ENCODE measurements around the gene ANKRD29. TPM values are rescaled to one million over a fixed set of nuclear protein-coding genes. Genes with fewer than 3 reads are reported as not detected.

Gene ANKRD29
- total and polyA plus RNA-seq, 2 experiments from 2014 or later = 6.6 to 36.6 TPM

- no peaks in the 10 kb centered on the region; the same call in 1 of the 2 replicates for H3F3A ChIP-seq (replicated peaks; ENCODE audit: low read depth)
- Mint-ChIP-seq H3K36me3 (ENCODE audit: low read depth) (peaks cover 3% of the 10 kb centered on the region; the same call in 1 of the 3 replicates), H3K27ac (no peak overlapping the region), H3K4me3 (no peak overlapping the region), H3K9me3 (no peaks in the 10 kb centered on the region; the same call in 2 of the 3 replicates), H3K27me3 (ENCODE audit: insufficient read depth, low read depth, poor library complexity) (peaks cover 20% of the 10 kb centered on the region), H3K4me1 (peaks cover 24% of the 10 kb centered on the region)
- H2AFZ ChIP-seq = no peak overlapping the region
- H3K4me3 ChIP-seq = no peak overlapping the region
- H3K27me3 ChIP-seq (ENCODE audit: insufficient read depth) = peaks cover 15% of the 10 kb centered on the region
- peaks cover 37% of the 10 kb centered on the region for H3K4me1 ChIP-seq (ENCODE audit: insufficient read depth)
- no peak overlapping the region for H3K27ac ChIP-seq (ENCODE audit: low read depth)
- TF ChIP-seq ETS1 (IDR thresholded peaks at IDR 0.05) (no peak), ZNF114 (CRISPR knock-in tag; IDR thresholded peaks at IDR 0.05) (no peak), NANOG (IDR thresholded peaks at IDR 0.05; ENCODE audit: borderline replicate concordance) (no peak), ZNF331 (CRISPR knock-in tag; IDR thresholded peaks at IDR 0.05; ENCODE audit: low read depth) (no peak), EZH2 (IDR thresholded peaks at IDR 0.05; ENCODE audit: low read depth, unreplicated experiment) (no peak), REST (IDR thresholded peaks at IDR 0.05; ENCODE audit: unreplicated experiment) (no peak), STAT1 (IDR thresholded peaks at IDR 0.05; ENCODE audit: unreplicated experiment) (no peak), EZH2phosphoT487 (IDR thresholded peaks at IDR 0.05; ENCODE audit: unreplicated experiment) (no peak), ZNF462 (CRISPR knock-in tag; IDR thresholded peaks at IDR 0.05) (no peak), POLR2AphosphoS5 (IDR thresholded peaks at IDR 0.05; ENCODE audit: low read depth) (no peak), CREB1 (CRISPR knock-in tag; IDR thresholded peaks at IDR 0.05; ENCODE audit: low read depth) (no peak), JUNB (IDR thresholded peaks at IDR 0.05; ENCODE audit: unreplicated experiment) (no peak)
- TF ChIP-seq, protein P1, sequence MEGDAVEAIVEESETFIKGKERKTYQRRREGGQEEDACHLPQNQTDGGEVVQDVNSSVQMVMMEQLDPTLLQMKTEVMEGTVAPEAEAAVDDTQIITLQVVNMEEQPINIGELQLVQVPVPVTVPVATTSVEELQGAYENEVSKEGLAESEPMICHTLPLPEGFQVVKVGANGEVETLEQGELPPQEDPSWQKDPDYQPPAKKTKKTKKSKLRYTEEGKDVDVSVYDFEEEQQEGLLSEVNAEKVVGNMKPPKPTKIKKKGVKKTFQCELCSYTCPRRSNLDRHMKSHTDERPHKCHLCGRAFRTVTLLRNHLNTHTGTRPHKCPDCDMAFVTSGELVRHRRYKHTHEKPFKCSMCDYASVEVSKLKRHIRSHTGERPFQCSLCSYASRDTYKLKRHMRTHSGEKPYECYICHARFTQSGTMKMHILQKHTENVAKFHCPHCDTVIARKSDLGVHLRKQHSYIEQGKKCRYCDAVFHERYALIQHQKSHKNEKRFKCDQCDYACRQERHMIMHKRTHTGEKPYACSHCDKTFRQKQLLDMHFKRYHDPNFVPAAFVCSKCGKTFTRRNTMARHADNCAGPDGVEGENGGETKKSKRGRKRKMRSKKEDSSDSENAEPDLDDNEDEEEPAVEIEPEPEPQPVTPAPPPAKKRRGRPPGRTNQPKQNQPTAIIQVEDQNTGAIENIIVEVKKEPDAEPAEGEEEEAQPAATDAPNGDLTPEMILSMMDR (conservative IDR thresholded peaks at IDR 0.05; ENCODE audit: low read depth in 2 of 2) = no peak
- no peaks in the 10 kb centered on the region for H3K9me2 ChIP-seq (ENCODE audit: insufficient read depth)
- peaks cover 7% of the 10 kb centered on the region; the same call in 1 of the 2 replicates for H3K79me2 ChIP-seq (replicated peaks; ENCODE audit: insufficient read depth)
- H3K36me3 ChIP-seq (ENCODE audit: insufficient read depth) = no peaks in the 10 kb centered on the region
- ATAC-seq (no peak), DNase-seq (ENCODE audit: low spot score) (no peak)
- H3K4me2 ChIP-seq = no peak overlapping the region
- no peaks in the 10 kb centered on the region for H4K20me1 ChIP-seq (replicated peaks; ENCODE audit: insufficient read depth)
Measured at GRCh38 chr18:23658285-23658684, 4.4 kb downstream of the ANKRD29 start.
